BE2C (cell line): ENCODE measurements around the gene MTAP.

Experiments
- DNase-seq: peaks from one replicate; pipeline ENCODE4 v3.0.0-alpha.2; 2020
- H3K27me3 ChIP-seq: fragments of 250-450 bp; sonication (Bioruptor Pico); 2 replicates; pipeline ENCODE4 v1.5.1; 2020; ENCODE audit warnings: mild to moderate bottlenecking
- H3K36me3 ChIP-seq: fragments of 250-450 bp; sonication (Bioruptor Pico); 2 replicates; pipeline ENCODE4 v1.5.1; 2020; ENCODE audit warnings: mild to moderate bottlenecking
- H3K4me1 ChIP-seq: fragments of 250-450 bp; sonication (Bioruptor Pico); 2 replicates; pipeline ENCODE4 v1.5.1; 2020
- H3K4me3 ChIP-seq: 2 replicates; pipeline ENCODE4 v1.5.1; 2011; ENCODE audit warnings: low read depth, low read length
- H3K9me3 ChIP-seq: fragments of 250-450 bp; sonication (Bioruptor Pico); 2 replicates; pipeline ENCODE4 v1.5.1; 2020
- CTCF ChIP-seq: IDR thresholded peaks from 2 replicates; pipeline ENCODE4 v1.5.1; 2012; ENCODE audit warnings: mild to moderate bottlenecking, low read depth, low read length

The MTAP gene

DNA sequence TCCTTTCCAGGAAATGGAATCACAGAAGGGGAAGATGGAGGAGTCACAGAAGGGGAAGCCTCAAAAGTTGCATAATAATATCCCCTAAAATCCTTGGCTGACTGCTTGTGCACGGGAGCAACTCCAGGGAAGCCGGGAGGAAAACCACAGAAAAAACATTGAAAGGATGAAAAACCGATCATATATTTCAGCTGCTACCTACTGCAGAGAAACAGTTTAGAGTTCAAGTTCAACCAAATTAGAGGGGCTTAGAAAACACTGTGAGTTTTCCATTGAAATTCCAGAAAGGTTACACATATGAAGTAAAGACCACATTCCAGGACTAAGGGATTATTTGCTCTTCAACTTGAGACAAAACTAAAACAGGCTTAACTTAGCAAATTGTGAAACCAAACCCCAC is 37.6 kb upstream of the MTAP start:
- no peak for TF ChIP-seq CTCF
- no peaks in the 10 kb centered on the region for H3K36me3 ChIP-seq
- no peaks in the 10 kb centered on the region for H3K4me1 ChIP-seq
- H3K9me3 ChIP-seq = no peaks in the 10 kb centered on the region
- no peak overlapping the region for H3K4me3 ChIP-seq
- H3K27me3 ChIP-seq = peaks cover 5% of the 10 kb centered on the region; the same call in 1 of the 2 replicates
- no peak for DNase-seq

DNA sequence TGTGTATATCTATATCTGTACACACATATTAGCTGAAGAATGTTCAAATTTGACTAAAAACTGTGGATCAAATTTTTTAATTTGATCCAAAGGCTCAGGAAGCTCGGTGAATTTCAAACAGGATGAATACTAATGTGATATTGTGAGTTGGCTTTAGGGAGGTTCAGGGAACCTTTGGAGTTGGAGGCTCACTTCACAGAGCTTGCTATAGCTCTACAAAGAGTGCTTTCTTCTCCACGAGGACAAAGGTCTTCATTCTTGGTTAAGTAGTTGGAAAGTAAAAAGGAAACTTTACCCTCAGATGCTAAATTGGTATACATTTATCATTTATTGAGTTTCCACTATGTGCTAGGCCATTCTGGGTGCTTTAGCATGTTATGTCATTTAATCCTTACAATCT is 36.3 kb upstream of the MTAP start:
- DNase-seq = no peak
- Histone ChIP-seq H3K9me3 (no peaks in the 10 kb centered on the region), H3K4me1 (no peaks in the 10 kb centered on the region), H3K4me3 (no peak overlapping the region), H3K36me3 (no peaks in the 10 kb centered on the region), H3K27me3 (peaks cover 5% of the 10 kb centered on the region; the same call in 1 of the 2 replicates)
- TF ChIP-seq CTCF = no peak

DNA sequence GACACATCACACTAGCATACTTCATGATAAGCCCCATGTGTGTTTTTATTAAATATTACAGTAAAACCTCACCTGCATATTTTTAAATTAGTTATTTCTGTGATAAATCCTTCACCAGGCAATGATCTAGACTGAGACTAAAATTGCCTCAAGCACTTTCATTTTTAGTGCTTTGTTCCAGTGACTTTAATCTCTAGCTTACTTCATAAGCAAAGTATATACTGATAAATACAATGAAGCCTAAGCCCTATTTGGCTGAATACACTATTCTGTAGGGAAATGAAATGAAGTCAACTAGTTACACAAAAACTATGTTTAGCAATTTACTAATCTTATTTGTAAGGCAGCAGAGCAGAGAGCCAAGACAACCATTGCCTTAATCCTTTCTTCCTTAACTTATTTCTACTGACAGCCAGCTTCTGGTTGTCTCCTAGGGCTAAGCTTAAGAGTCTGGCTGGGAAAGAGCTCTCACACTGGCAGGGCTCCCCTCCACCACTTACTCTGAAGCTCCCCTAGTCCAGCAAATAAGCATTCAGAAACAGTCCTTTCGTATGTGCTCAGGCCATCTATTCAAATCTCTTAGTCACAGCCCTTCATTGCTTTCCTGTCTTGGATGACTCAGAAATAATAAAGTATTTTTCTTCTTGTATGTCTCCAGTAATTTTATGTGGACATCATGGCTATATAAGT is 31.4 kb upstream of the MTAP start:
- no peaks in the 10 kb centered on the region for H3K36me3 ChIP-seq
- no peak overlapping the region for H3K4me3 ChIP-seq
- TF ChIP-seq CTCF = no peak
- DNase-seq = no peak
- no peaks in the 10 kb centered on the region for H3K9me3 ChIP-seq
- no peaks in the 10 kb centered on the region for H3K27me3 ChIP-seq
- no peaks in the 10 kb centered on the region for H3K4me1 ChIP-seq

DNA sequence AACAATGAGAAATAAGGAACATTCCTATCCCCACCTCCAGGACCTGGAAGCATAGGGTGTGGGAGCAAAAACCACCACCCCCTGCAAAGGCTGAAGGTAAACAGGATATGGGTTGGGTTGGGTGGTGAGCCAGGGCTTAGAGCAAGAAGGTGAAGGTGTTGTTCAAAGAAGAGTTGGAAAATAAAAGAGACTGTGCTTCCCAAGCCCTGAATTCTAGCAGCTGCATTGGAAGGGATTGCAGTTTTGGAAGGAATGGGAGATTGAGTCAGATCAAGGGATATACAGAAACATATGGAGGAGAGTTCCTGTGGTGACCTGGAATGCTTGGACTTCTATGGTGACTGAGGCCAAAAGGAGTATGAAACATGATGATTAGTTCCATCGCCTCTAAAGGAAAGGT is 24.7 kb upstream of the MTAP start:
- no peak for DNase-seq
- Histone ChIP-seq H3K27me3 (0 out of 2 replicates have a peak, but pooled peaks cover 4% of the 10 kb centered on the region), H3K4me1 (no peaks in the 10 kb centered on the region), H3K9me3 (no peaks in the 10 kb centered on the region), H3K36me3 (no peaks in the 10 kb centered on the region), H3K4me3 (no peak overlapping the region)
- TF ChIP-seq CTCF = no peak

DNA sequence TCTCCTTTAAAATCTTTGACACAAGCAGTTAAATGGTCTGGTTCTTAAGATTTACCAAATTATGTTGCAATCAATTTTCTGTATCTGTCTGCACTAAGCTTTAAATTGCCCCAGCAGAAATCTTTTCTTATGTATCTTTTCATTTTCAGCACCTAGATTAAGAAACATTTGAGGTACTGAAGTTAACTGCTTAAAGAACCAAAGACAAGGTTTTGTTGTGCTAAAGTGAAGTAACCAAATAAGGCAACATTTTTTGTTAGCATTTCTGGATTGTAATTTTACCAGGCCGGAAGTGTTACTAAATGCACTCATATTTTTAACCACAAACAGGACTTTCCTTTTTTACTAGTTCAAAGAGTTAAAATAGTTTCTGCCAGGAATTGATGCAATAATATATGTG is 24.1 kb upstream of the MTAP start:
- Histone ChIP-seq H3K9me3 (no peaks in the 10 kb centered on the region), H3K36me3 (no peaks in the 10 kb centered on the region), H3K4me1 (no peaks in the 10 kb centered on the region), H3K27me3 (0 out of 2 replicates have a peak, but pooled peaks cover 4% of the 10 kb centered on the region), H3K4me3 (no peak overlapping the region)
- TF ChIP-seq CTCF = no peak
- no peak for DNase-seq

- no peaks in the 10 kb centered on the region for H3K9me3 ChIP-seq
- 0 out of 2 replicates have a peak, but pooled peaks cover 4% of the 10 kb centered on the region for H3K27me3 ChIP-seq
- H3K36me3 ChIP-seq = no peaks in the 10 kb centered on the region
- TF ChIP-seq CTCF = no peak
- no peaks in the 10 kb centered on the region for H3K4me1 ChIP-seq
- no peak overlapping the region for H3K4me3 ChIP-seq
- DNase-seq = no peak
Observed at GRCh38 chr9:21779397-21779796, 23.0 kb upstream of the MTAP start.
